Measurements from ENCODE around the gene HOXD11.

The HOXD11 gene

DNA sequence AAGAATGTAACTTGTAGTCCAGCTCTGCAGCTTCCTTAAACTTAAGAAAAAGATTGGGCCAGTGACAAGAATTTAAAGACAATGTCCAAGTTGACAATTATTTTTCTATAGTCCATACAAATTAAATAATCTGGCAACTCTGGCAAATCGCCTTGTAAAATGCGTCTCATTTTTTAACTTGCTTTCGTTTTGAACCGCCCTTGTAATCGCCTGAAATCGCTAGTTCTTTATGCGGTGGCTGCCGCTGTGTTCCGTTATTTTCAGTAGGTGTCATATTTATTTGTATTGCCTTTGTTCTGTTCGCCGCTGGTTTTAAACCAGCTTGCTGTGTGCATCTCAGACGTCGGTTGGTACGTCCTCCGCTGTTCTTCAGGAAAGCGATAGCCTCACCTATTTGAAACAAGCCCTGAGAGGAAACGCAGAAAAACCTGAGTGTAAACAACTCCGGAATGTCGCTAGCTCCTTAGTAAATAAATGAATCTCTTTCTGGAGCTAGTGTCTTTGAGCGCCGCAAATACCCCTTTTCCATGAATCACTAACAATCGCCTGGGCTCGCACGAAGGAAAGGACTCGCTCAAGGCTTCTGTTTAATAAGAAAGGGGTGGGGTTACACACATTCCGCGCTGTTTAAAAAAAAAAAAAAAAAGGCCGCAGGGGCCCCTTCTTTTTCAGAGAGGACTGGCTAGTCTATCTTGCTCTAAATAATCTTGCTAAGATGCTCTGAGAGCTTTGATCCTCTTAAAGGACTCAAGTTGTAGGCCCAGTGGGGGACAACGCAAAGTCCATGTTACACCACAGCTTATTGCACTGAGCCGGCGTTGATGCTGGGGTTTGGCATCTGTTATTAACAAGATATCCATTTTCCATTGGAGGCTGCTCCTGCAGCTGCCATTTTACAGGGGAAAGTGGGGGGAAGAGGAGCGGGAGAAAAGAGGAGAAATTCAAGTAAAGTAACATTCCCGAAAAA, 25.4 kb downstream of the HOXD11 start:
- TF ChIP-seq, protein P1, sequence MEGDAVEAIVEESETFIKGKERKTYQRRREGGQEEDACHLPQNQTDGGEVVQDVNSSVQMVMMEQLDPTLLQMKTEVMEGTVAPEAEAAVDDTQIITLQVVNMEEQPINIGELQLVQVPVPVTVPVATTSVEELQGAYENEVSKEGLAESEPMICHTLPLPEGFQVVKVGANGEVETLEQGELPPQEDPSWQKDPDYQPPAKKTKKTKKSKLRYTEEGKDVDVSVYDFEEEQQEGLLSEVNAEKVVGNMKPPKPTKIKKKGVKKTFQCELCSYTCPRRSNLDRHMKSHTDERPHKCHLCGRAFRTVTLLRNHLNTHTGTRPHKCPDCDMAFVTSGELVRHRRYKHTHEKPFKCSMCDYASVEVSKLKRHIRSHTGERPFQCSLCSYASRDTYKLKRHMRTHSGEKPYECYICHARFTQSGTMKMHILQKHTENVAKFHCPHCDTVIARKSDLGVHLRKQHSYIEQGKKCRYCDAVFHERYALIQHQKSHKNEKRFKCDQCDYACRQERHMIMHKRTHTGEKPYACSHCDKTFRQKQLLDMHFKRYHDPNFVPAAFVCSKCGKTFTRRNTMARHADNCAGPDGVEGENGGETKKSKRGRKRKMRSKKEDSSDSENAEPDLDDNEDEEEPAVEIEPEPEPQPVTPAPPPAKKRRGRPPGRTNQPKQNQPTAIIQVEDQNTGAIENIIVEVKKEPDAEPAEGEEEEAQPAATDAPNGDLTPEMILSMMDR (IDR thresholded peaks at IDR 0.05; ENCODE audit: extremely low read depth, missing control alignments) = no peak

DNA sequence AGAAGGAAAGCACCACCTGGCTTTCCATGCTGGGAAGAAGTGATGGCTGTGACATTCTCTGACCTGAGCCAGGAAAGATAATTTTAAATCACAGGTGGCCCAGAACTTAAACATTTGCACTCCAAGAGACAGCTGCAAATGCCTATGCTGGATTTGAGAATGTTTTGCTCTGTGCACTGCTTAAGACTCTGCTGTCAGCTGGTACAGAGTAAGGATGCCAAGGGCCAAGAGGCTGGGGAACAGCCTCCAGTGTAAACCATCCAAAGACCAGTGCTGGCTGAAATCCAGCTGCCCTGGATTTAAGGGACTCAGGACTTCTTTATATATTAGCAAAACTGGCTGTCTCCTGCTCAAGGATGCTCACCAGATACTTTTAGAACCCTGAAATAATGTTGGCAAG, 26.3 kb downstream of the HOXD11 start:
- no peak for DNase-seq (ENCODE audit: low spot score)
- TF ChIP-seq, protein P1 (IDR thresholded peaks at IDR 0.05; ENCODE audit: extremely low read depth, missing control alignments) = no peak

More for the DNA sequence above, 25.4 kb downstream of the HOXD11 start:
- DNase-seq (ENCODE audit: low spot score) = no peak

- TF ChIP-seq, protein P1 (IDR thresholded peaks at IDR 0.05; ENCODE audit: extremely low read depth, missing control alignments) = no peak
- no peak for DNase-seq (ENCODE audit: low spot score)
Observed at GRCh38 chr2:176134035-176134434, 27.0 kb downstream of the HOXD11 start.

DNA sequence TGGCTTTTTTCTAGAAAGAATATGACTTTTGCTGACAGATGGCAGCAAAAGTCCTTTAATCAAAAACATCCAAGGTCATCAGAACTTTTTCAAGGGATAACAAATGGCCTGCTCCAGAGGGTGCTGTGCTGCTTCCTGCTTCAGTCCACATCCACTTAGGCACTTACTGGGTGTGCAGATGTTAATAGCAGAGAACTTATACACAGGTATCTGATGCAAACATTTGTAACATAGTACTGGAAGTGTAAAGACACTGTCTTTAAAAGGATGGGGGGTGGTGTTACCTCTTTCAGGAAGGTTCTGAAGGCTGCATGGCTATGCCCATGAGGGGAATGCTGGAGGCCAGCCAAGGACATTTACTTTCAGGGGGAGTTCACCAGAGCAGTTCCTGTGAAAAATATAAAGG, 28.0 kb downstream of the HOXD11 start:
- TF ChIP-seq, protein P1 (IDR thresholded peaks at IDR 0.05; ENCODE audit: extremely low read depth, missing control alignments) = no peak
- no peak for DNase-seq (ENCODE audit: low spot score)

- DNase-seq (ENCODE audit: low spot score) = no peak
- TF ChIP-seq, protein P1 (IDR thresholded peaks at IDR 0.05; ENCODE audit: extremely low read depth, missing control alignments) = no peak
Observed at GRCh38 chr2:176136374-176137251, 29.5 kb downstream of the HOXD11 start.

GRCh38 chr2:176137252-176137580, 30.1 kb downstream of the HOXD11 start:
- TF ChIP-seq, protein P1 (IDR thresholded peaks at IDR 0.05; ENCODE audit: extremely low read depth, missing control alignments) = no peak
- no peak for DNase-seq (ENCODE audit: low spot score)

DNA sequence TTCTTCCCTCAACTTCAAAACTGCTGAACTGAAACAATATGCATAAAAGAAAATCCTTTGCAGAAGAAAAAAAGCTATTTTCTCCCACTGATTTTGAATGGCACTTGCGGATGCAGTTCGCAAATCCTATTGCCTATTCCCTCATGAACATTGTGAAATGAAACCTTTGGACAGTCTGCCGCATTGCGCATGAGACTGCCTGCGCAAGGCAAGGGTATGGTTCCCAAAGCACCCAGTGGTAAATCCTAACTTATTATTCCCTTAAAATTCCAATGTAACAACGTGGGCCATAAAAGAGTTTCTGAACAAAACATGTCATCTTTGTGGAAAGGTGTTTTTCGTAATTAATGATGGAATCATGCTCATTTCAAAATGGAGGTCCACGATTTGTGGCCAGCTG, 30.8 kb downstream of the HOXD11 start:
- DNase-seq (ENCODE audit: low spot score) = no peak

More for the DNA sequence above, 30.8 kb downstream of the HOXD11 start:
- TF ChIP-seq, protein P1 (IDR thresholded peaks at IDR 0.05; ENCODE audit: extremely low read depth, missing control alignments) = no peak

Measured in GM20000 (cell line).